Measurements from ENCODE around the gene HSD17B12.

DNA sequence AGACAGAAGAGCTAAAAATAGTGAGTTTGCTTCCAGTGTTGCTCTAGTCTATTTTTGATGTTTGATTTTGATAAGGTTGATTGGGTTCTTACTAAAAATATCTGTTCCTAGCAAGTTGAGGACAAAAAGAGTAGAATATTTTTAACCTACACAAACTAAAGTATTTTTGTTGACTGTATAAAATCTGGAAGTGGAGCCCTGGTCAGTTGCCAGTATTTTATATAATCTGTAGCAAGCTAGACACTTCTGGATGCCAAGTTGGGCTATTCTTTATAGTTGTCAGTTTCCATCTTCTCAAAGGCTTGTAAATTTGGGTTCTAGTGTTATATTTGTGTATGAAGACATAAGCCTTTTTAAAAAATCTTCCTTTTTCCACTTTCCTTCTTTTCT, 56.7 kb downstream of the HSD17B12 start:
- TF ChIP-seq CTCF (optimal IDR thresholded peaks at IDR 0.05 in 1 of 3, IDR thresholded peaks at IDR 0.05 in 1 of 3, conservative IDR thresholded peaks at IDR 0.05 in 1 of 3; ENCODE audit: extremely low read depth in 1 of 3, insufficient read depth in 2 of 3, low read length in 3 of 3) = no peak
- no peak for TF ChIP-seq EZH2 (IDR thresholded peaks at IDR 0.05; ENCODE audit: low read length)

Measured in keratinocyte (primary cell).